GM12874 (cell line): ENCODE data around the gene ETS1.

Experiments
- TF ChIP-seq, protein P1 (sequence below): IDR thresholded peaks from 2 replicates; pipeline ENCODE4 v1.5.1; 2011; ENCODE audit warnings: low read depth, mild to moderate bottlenecking, control low read depth, low read length, moderate library complexity; ENCODE audit not compliant: insufficient read depth

ETS1 gene

DNA sequence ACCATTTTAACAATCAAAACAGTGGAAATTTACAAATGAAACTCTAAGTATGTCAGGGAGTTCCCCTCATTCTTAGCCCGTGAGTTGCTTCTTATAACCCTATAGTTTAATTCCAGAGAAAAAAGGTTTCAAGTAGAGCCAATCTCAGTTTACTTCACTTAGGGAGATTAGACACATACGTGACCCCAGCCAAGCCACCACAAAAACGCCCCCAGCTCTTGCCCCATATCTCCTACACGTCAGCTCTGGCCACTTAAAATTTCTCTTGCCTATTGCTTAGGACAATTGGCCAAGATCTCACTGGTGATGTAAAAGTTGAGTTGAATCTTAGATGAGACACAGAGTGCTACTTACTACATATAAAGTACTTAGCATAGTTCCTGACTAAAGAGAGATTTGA, 166.4 kb downstream of the ETS1 start:
- TF ChIP-seq, protein P1, sequence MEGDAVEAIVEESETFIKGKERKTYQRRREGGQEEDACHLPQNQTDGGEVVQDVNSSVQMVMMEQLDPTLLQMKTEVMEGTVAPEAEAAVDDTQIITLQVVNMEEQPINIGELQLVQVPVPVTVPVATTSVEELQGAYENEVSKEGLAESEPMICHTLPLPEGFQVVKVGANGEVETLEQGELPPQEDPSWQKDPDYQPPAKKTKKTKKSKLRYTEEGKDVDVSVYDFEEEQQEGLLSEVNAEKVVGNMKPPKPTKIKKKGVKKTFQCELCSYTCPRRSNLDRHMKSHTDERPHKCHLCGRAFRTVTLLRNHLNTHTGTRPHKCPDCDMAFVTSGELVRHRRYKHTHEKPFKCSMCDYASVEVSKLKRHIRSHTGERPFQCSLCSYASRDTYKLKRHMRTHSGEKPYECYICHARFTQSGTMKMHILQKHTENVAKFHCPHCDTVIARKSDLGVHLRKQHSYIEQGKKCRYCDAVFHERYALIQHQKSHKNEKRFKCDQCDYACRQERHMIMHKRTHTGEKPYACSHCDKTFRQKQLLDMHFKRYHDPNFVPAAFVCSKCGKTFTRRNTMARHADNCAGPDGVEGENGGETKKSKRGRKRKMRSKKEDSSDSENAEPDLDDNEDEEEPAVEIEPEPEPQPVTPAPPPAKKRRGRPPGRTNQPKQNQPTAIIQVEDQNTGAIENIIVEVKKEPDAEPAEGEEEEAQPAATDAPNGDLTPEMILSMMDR: no peak

DNA sequence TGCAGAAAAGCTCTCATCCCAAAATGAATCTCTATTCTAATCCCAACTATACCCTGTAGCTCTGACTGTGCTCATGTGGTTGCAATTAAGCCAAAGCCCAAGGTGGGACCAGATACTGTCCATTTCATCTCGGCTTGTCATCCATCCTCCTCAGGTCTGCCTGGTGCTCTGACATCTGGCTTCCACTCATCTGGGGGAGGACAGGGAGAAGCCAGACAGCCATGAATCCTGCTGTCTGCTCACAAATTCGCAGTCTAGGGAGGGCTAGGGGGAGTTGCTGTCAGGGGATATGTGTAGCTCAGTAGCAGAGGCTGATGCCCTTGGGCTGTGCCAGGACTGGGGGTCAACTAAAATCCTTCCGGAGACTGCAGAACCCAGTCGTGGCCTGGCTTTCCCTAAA, 167.1 kb downstream of the ETS1 start:
- TF ChIP-seq, protein P1: no peak

DNA sequence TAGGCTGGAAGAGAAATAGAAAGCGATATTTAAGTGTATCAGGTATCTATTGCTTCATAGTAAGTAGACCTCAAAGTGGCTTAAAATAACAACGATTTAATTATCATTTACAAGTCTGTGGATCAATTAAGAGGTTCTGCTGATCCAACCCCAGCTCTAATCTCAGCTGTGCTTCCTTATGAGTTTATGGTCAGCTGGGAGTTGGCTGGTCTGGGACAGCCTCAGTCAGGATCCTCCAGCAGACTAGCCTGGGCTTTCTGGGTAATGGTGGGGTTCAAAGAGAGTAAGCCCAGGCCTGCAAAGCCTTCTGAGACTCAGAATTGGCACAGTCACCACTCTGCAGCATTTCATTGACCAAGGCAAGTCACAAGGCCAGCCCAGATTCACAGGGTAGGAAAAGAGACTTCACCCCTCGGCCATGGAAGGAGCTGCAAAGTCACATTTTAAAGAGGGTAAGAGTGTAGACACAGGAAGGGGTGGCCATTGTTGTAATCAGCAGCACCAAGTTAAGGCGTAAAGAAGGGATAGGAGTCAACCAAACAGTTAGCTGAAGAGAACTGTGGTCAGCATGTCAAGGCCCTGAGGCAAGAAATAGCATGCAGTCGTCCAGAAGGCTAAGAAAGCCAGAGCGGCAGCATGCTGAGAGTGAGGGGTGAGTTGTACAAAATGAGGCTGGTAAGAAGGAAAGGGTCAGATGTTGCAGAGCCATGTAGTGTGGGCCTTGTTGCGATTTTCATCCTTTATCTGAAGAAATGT, 168.2 kb downstream of the ETS1 start:
- TF ChIP-seq, protein P1: no peak

DNA sequence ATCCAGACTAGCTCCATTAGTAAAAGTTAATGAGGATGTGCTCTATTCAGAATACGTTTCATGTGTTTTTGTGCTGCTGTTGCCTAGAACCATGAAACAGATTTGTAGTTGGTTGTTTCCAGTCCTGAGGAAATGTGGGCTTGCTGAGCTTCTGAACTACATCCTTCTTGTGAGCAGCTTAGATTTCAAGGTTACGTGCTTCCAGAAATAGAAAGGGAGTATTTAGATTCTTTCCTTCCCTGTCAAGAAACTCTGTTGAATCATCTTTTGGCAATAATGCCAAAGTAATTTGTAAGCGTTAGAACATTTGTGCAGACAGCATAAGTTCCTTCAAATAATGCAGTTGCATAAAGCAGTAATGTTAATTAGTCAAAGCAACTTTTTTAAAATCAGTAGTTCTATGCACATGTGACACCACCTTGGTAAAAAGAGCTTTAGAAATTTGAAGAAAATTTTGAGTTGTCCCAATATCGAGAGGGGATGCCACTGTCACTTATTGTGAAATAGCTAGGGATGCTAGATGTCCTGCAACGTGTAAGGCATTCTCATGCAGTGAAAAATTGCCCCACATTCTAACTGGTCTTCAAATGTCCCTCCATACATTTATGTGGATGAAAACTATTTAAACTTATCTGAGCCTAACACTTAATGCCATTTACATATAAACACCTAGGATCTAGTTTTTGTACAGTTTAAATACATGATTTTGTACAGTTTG, 169.6 kb downstream of the ETS1 start:
- TF ChIP-seq, protein P1: no peak

DNA sequence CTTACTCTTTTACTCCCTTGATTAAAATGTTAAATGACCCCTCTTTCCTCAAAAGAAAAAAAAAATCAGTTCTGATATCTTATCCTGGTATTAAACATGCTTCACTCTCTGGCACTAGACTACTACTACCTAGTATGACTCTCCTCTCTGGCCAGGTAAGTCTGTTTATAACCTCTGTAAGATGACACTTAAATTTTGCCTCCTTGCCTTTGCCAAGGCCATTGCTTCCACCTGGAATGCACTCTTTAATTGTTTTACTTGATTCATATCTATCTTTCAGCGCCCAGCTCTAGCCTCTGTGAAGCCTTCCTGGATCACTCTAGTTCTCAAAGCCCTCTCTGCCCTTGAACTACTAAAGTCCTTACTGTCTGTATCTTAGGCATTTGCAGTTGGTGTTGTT, 170.4 kb downstream of the ETS1 start:
- TF ChIP-seq, protein P1: no peak

DNA sequence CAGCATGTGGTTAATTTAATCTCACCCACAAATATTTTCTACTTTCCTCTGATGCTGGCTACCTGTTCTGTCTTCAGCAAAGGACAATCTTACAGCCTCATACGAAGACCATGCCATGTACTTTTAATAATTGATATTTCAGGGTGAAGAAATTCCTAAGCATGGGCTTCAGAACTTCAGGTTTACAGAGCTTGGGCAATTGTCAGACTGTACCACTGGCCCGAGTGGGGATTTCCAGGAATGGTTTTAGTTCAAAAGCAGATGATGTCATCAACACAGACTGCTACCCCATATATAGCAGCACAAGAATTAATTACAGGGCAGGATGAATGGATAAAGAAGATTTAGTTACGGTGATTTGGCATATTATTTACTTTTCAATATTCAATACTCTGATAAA, 171.8 kb downstream of the ETS1 start:
- TF ChIP-seq, protein P1: no peak

DNA sequence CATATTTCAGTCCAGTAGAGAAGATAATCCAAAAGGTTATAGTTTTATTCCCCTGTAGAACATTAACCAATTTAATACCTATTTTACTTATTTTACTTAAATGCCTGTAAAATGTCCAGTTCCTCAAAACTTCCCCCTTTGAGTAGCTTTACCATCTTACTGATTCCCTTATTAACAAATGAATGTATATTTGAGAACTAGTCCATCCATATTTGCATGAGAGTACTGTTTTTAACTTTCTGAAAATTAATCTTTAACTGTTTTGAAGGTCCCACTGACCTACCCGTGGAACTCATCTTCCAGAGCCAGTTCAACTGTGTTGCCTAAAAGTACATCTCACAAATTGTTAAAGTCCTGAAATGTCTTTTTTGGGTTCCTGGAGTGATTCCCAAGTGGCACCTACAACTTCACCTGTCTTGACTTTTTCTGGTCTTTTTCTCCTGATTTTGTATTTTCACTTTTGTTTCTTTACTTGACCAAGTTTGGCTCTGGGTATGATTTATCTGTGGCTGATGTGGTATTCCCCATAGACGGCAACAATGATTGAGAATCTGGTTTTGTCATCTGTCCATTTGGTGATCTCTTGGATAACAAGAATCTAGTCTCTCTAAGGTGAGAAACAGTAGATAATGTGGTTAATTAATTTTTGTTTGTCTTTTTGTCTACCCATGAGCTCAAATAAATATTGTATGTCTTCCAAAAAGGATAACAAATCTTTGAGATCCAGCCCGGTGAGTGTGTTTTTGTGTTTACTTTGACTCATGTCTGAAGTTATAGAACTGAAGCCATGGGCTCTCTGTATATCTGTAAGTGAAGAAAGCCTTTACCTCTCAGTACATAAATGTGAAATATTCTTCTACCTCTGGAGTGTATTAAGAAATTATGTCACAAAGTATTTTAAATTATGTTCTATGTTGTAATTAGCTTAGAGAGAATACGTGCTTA, 174.2 kb downstream of the ETS1 start:
- TF ChIP-seq, protein P1: no peak
